Glutamatergic neuron (in vitro differentiated cells): ENCODE data around the gene PSMC3IP. TPM values are rescaled to one million over a fixed set of nuclear protein-coding genes. Genes with fewer than 3 reads are reported as not detected.

ENCODE experiments used
- DNase-seq: peaks from one replicate; pipeline ENCODE4 v3.0.0; 2022
- H3K27ac Mint-ChIP-seq: one replicate; pipeline ENCODE4 v1.8.0; 2020; ENCODE audit warnings: mild to moderate bottlenecking, mixed read lengths, inconsistent platforms; ENCODE audit not compliant: unreplicated experiment
- H3K27me3 Mint-ChIP-seq: one replicate; pipeline ENCODE4 v1.8.0; 2020; ENCODE audit warnings: mild to moderate bottlenecking, moderate library complexity, mixed read lengths, inconsistent platforms; ENCODE audit not compliant: unreplicated experiment
- H3K36me3 Mint-ChIP-seq: one replicate; pipeline ENCODE4 v1.8.0; 2020; ENCODE audit warnings: mild to moderate bottlenecking, mixed read lengths, inconsistent platforms; ENCODE audit not compliant: unreplicated experiment
- H3K4me1 Mint-ChIP-seq: one replicate; pipeline ENCODE4 v1.8.0; 2020; ENCODE audit warnings: mild to moderate bottlenecking, low read depth, mixed read lengths, inconsistent platforms; ENCODE audit not compliant: unreplicated experiment
- H3K4me3 Mint-ChIP-seq: one replicate; pipeline ENCODE4 v1.8.0; 2020; ENCODE audit warnings: mild to moderate bottlenecking, mixed read lengths, inconsistent platforms; ENCODE audit not compliant: unreplicated experiment
- H3K9me3 Mint-ChIP-seq: one replicate; pipeline ENCODE4 v1.8.0; 2020; ENCODE audit warnings: mild to moderate bottlenecking, moderate library complexity, mixed read lengths, inconsistent platforms; ENCODE audit not compliant: unreplicated experiment
- CTCF ChIP-seq: fragments of 200-600 bp; sonication (generic); IDR thresholded peaks from one replicate; pipeline ENCODE4 v1.5.0; 2021; ENCODE audit not compliant: partially characterized antibody, unreplicated experiment
- total RNA-seq: library from RNA; stranded (reverse); fragmentation: NEBNext Ultra II Directional; extraction: Animal tissue kit (Norgen Biotek cat#: 25700); gene quantifications from one replicate; pipeline ENCODE4 v1.2.1, GENCODE V29; 2021; ENCODE audit not compliant: unreplicated experiment

The PSMC3IP gene
- total RNA-seq, 1 donor from 2014 or later = 12.0 TPM

GRCh38 chr17:42591411-42591810 is 13.9 kb upstream of the PSMC3IP start:
- no peak for TF ChIP-seq CTCF
- Mint-ChIP-seq H3K4me1 (no peaks in the 10 kb centered on the region), H3K4me3 (no peak overlapping the region), H3K27me3 (peaks cover 2% of the 10 kb centered on the region), H3K27ac (no peak overlapping the region), H3K9me3 (no peaks in the 10 kb centered on the region), H3K36me3 (no peaks in the 10 kb centered on the region)
- DNase-seq = no peak

GRCh38 chr17:42590886-42591285 is 13.4 kb upstream of the PSMC3IP start:
- Mint-ChIP-seq H3K4me3 (no peak overlapping the region), H3K9me3 (no peaks in the 10 kb centered on the region), H3K4me1 (no peaks in the 10 kb centered on the region), H3K36me3 (no peaks in the 10 kb centered on the region), H3K27me3 (peaks cover 2% of the 10 kb centered on the region), H3K27ac (no peak overlapping the region)
- TF ChIP-seq CTCF = no peak
- DNase-seq = no peak

GRCh38 chr17:42586514-42587230 is 9.1 kb upstream of the PSMC3IP start:
- Mint-ChIP-seq H3K9me3 (no peaks in the 10 kb centered on the region), H3K4me1 (no peaks in the 10 kb centered on the region), H3K27me3 (peaks cover 2% of the 10 kb centered on the region), H3K4me3 (no peak overlapping the region), H3K27ac (no peak overlapping the region), H3K36me3 (no peaks in the 10 kb centered on the region)
- no peak for DNase-seq
- no peak for TF ChIP-seq CTCF

- Mint-ChIP-seq H3K27me3 (peaks cover 2% of the 10 kb centered on the region), H3K9me3 (no peaks in the 10 kb centered on the region), H3K27ac (no peak overlapping the region), H3K4me3 (no peak overlapping the region), H3K4me1 (no peaks in the 10 kb centered on the region), H3K36me3 (no peaks in the 10 kb centered on the region)
- DNase-seq = no peak
- TF ChIP-seq CTCF = no peak
Observed at GRCh38 chr17:42585353-42585752, 7.8 kb upstream of the PSMC3IP start.

DNA sequence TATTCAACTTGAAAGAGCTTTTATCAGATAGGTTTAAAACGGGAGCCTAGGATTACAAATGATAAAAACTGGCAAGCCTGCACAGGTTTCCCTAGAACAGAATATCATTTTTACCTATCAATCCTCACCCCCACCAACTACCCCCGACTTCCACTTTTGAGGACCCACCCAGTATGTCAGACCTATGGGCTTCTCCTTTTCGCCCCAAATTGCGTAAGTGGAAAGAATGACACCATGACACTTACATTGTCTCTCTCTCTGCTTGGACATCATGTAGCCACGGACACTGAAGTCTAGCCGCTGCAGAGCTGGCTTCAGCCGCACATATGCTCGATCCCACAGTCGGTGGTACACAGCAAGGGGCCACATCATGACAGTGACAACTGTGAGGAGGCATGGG is 7.4 kb upstream of the PSMC3IP start:
- Mint-ChIP-seq H3K27ac (no peak overlapping the region), H3K4me1 (no peaks in the 10 kb centered on the region), H3K27me3 (peaks cover 4% of the 10 kb centered on the region), H3K4me3 (no peak overlapping the region), H3K36me3 (no peaks in the 10 kb centered on the region), H3K9me3 (no peaks in the 10 kb centered on the region)
- no peak for DNase-seq
- TF ChIP-seq CTCF = no peak
